Muscle of leg (tissue), 11 donors: ENCODE results near the gene IRX2. TPM values are rescaled to one million over a fixed set of nuclear protein-coding genes. Genes with fewer than 3 reads are reported as not detected.
A peak's percentile ranks its signal among the peaks of the same experiment; 100 is the strongest.

Experiments used
- DNase-seq: peaks from one replicate; pipeline ENCODE4 v3.0.0; 2013
- H3K27ac ChIP-seq: one replicate; pipeline ENCODE4 v1.5.1; 2013; ENCODE audit warnings: mild to moderate bottlenecking, low read length, control low read depth
- H3K27me3 ChIP-seq: one replicate; pipeline ENCODE4 v1.6.1; 2013; ENCODE audit warnings: low read length; ENCODE audit not compliant: control insufficient read depth, insufficient read depth
- H3K36me3 ChIP-seq: one replicate; pipeline ENCODE4 v1.6.1; 2013; ENCODE audit warnings: low read length; ENCODE audit not compliant: control insufficient read depth, insufficient read depth
- H3K4me1 ChIP-seq: one replicate; pipeline ENCODE4 v1.6.1; 2013; ENCODE audit warnings: low read length; ENCODE audit not compliant: control insufficient read depth, insufficient read depth
- H3K4me3 ChIP-seq: one replicate; pipeline ENCODE4 v1.5.1; 2013; ENCODE audit warnings: low read length, control low read depth
- H3K9me3 ChIP-seq: replicated peaks from 2 replicates; pipeline ENCODE4 v1.6.1; 2013; ENCODE audit warnings: low read depth, low read length; ENCODE audit not compliant: control insufficient read depth
- WGBS: methylation state at CpG from one replicate; pipeline ENCODE4 v1.1.5; 2013; ENCODE audit warnings: missing lambda C conversion rate; ENCODE audit not compliant: insufficient coverage; 5-methylcytosine and 5-hydroxymethylcytosine counted together
- polyA plus RNA-seq, 8 donors: library from polyadenylated mRNA; unstranded; fragments of 120-200 nt; gene quantifications; one replicate each; pipeline versions ENCODE4 v1.2.1 to v1.2.3, GENCODE V29; 2013; ENCODE audit warnings: inconsistent platforms in 1 of 8, low replicate concordance in 1 of 8; ENCODE audit not compliant: insufficient read length in 8 of 8, insufficient read depth in 1 of 8
- total RNA-seq: library from RNA; stranded (reverse); fragments of 120-200 nt; gene quantifications from one replicate; pipeline ENCODE4 v1.2.4, GENCODE V29; 2013

Gene IRX2
- total and polyA plus RNA-seq, 9 donors: 0.07 to 10.9 (median 0.18) TPM; not detected in 1

- no peak overlapping the region for H3K4me3 ChIP-seq
- H3K36me3 ChIP-seq: no peaks in the 10 kb centered on the region
- peaks cover 8% of the 10 kb centered on the region for H3K4me1 ChIP-seq
- H3K27me3 ChIP-seq: peaks cover 74% of the 10 kb centered on the region
- H3K27ac ChIP-seq: no peak overlapping the region
- H3K9me3 ChIP-seq: no peaks in the 10 kb centered on the region
- WGBS: 5% methylated on average over 14 of the region's 25 CpGs
- DNase-seq: no peak
Measured at GRCh38 chr5:2740876-2741555, 10.5 kb downstream of the IRX2 start.

- no peaks in the 10 kb centered on the region for H3K36me3 ChIP-seq
- H3K4me1 ChIP-seq: peaks cover 8% of the 10 kb centered on the region
- peaks cover 80% of the 10 kb centered on the region for H3K27me3 ChIP-seq
- no peak for DNase-seq
- no peaks in the 10 kb centered on the region for H3K9me3 ChIP-seq
- H3K27ac ChIP-seq: no peak overlapping the region
- 5% methylated on average over 49 of the region's 59 CpGs for WGBS
- no peak overlapping the region for H3K4me3 ChIP-seq
Measured at GRCh38 chr5:2740051-2740875, 11.2 kb downstream of the IRX2 start.

DNA sequence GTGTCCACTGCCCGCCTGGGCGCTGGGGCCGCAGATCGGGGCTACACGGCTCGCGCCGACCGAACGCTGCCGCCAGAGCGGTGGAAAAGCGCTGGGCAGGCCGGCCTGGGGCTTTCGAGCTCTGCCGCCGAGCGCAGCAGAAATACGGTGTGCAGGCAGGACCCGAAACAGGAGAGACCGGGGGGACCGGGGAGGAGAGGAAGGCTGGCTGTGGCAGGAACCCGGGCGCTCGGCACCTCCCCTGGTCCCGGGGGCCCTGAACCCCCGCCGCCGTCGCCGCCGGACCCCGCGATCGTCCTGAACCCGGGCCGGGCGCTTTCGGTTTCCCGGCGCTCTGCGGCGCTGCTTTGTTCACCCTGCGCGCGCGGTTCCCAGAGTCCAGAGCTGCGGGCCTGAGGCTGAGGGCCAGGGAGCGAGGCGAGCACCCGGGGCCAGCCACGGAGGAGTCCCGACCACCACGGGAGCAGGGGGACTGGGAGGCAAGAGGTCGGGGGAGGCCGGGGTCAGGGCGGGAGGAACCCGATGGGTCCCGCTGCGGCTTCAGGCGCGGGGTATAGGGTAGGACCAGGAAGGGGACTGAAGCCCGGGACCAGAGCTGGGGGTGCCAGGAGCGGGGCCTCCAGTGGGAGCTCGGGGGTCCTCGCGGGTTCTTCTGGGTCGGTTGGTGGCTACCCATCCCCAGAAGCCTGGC is 12.0 kb downstream of the IRX2 start:
- H3K36me3 ChIP-seq: no peaks in the 10 kb centered on the region
- H3K27ac ChIP-seq: no peak overlapping the region
- DNase-seq: no peak
- peaks cover 75% of the 10 kb centered on the region for H3K27me3 ChIP-seq
- peaks cover 8% of the 10 kb centered on the region for H3K4me1 ChIP-seq
- under 1% methylated on average over 65 of the region's 68 CpGs for WGBS
- H3K9me3 ChIP-seq: no peaks in the 10 kb centered on the region
- H3K4me3 ChIP-seq: peak overlapping the region; percentile 34

DNA sequence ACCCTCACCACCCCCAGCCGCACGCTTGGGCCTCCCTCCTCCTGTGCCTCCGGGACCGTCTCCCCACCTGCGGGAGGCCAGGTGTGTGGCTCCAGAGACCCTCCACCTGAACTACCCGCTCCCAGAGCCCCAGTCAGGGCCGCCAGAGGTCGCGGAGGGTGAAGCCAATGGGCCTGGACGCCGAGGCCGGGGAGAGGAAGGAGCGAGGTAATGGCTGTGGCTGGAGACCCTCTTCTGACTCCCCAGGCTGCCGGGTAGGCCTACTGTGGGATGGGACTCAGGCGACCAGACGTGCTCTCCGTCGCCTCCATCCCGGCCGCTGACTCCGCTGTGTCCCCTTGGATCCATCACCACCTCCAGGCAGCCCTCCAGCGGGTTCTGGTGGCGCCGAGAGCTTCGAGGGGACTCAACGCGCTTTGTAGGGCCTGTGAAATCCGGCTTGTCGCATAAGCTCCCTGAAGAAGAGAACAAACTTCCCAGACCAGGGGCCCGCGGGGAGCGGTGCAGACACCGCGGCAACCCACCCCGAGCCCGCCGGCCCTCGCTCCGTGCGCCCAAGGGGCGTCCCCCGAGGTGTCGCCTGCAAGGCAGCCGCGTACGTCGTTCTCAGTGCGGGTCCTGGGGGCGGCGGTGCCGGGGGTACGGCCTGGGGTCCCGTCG is 12.6 kb downstream of the IRX2 start:
- Histone ChIP-seq H3K36me3 (no peaks in the 10 kb centered on the region), H3K4me1 (peaks cover 8% of the 10 kb centered on the region), H3K9me3 (no peaks in the 10 kb centered on the region), H3K27ac (no peak overlapping the region), H3K4me3 (no peak overlapping the region), H3K27me3 (peaks cover 73% of the 10 kb centered on the region)
- no peak for DNase-seq
- WGBS: 2% methylated on average over 51 of the region's 54 CpGs

DNA sequence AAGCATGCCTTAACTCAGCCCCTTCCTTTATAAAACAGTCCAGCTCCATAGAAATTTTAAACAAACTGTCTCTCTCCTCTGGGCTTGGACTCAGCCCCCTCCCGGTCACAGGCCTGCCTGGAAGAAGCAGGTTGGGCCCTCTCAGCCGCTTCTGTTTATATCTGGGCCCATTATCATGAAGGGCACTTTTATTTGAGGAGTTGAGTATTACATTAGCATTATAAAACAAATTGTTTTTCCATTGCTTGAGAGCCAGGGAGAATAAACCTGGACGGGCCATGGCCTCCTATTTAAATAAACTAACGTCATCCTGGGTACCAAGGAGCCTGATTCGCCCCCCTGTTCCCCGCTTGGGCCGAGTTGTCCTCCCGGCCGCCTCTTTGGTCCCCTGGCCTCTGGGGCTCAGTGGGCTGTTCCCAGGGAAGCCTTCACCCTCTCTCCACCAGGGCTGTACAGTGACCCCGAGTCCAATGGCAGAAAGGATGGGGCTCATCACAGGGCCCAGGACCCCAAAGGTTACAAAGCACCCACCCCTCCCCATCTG is 13.2 kb downstream of the IRX2 start:
- DNase-seq: no peak
- no peaks in the 10 kb centered on the region for H3K36me3 ChIP-seq
- peaks cover 73% of the 10 kb centered on the region for H3K27me3 ChIP-seq
- no peak overlapping the region for H3K27ac ChIP-seq
- H3K4me1 ChIP-seq: peaks cover 8% of the 10 kb centered on the region
- 20% methylated on average over 5 of the region's 10 CpGs for WGBS
- H3K9me3 ChIP-seq: no peaks in the 10 kb centered on the region
- no peak overlapping the region for H3K4me3 ChIP-seq

GRCh38 chr5:2737273-2738155 is 14.0 kb downstream of the IRX2 start:
- no peak for DNase-seq
- no peaks in the 10 kb centered on the region for H3K36me3 ChIP-seq
- no peak overlapping the region for H3K27ac ChIP-seq
- H3K27me3 ChIP-seq: peaks cover 75% of the 10 kb centered on the region
- WGBS: 68% methylated on average over 11 of the region's 17 CpGs
- H3K9me3 ChIP-seq: no peaks in the 10 kb centered on the region
- H3K4me3 ChIP-seq: no peak overlapping the region
- H3K4me1 ChIP-seq: peaks cover 8% of the 10 kb centered on the region

DNA sequence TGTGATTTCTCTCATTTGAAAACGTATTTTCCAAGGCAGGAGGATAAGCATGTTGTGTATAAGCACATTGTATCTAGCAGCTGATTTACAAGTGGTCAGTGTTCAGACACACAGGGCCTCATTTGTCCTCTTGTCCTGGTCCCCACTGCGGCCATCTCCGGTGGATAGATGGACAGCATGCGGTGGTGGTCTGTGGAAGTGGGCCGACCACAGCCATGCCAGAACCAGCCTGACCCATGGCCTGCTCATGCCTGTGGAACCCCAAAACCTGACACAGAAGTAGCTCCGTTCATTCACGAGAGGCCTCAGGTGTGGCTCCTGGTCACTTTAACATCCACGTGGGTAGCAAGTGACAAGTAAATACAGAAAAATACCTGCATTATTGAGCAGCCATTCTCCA is 14.6 kb downstream of the IRX2 start:
- Histone ChIP-seq H3K4me1 (peaks cover 8% of the 10 kb centered on the region), H3K9me3 (no peaks in the 10 kb centered on the region), H3K4me3 (no peak overlapping the region), H3K27ac (no peak overlapping the region), H3K36me3 (no peaks in the 10 kb centered on the region), H3K27me3 (peaks cover 72% of the 10 kb centered on the region)
- WGBS: 86% methylated on average over 6 of the region's 8 CpGs
- no peak for DNase-seq

DNA sequence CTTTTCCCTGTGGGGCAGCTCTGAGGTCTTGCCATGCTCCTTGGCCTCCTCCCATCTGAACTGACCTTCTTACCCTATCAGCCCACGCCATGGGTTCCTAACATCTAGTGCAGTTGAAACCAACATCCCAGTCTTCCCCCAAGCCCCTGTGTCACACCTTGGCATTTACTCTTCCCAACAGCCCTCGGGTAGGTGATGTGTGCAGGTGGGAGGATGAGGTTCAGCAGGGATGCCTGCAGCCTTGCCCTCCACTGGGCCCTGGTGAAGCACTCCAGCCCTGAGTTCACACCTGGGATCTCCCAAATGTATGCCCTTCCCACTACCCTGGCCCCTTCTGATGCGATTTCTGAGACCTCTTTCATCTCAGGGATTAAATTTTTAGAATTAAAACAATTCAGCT is 15.5 kb downstream of the IRX2 start:
- Histone ChIP-seq H3K4me3 (no peak overlapping the region), H3K27ac (no peak overlapping the region), H3K4me1 (peaks cover 8% of the 10 kb centered on the region), H3K36me3 (no peaks in the 10 kb centered on the region), H3K9me3 (no peaks in the 10 kb centered on the region), H3K27me3 (peaks cover 72% of the 10 kb centered on the region)
- no peak for DNase-seq
- WGBS: no CpG with 5 or more reads among the region's 3 CpGs

GRCh38 chr5:2732850-2733249 is 18.6 kb downstream of the IRX2 start:
- 88% methylated on average over 1 of the region's 3 CpGs for WGBS

More at GRCh38 chr5:2732850-2733249, 18.6 kb downstream of the IRX2 start:
- Histone ChIP-seq H3K27ac (no peak overlapping the region), H3K27me3 (peaks cover 66% of the 10 kb centered on the region), H3K4me3 (no peak overlapping the region), H3K9me3 (no peaks in the 10 kb centered on the region), H3K4me1 (no peaks in the 10 kb centered on the region), H3K36me3 (no peaks in the 10 kb centered on the region)
- DNase-seq: no peak
